Measurements from ENCODE around the gene PLEKHG7.
"Not testable (repeated sequence)": the region's sequence is repeated elsewhere in the genome, so short reads cannot be mapped to it uniquely, and the experiment has no call there.

Gene PLEKHG7

GRCh38 chr12:92794356-92794755, 91.6 kb downstream of the PLEKHG7 start:
- DNase-seq (ENCODE audit: extremely low read depth in 1 of 2, low read depth in 1 of 2): not testable (repeated sequence)

- no peak for DNase-seq (ENCODE audit: extremely low read depth in 1 of 2, low read depth in 1 of 2)
These were observed 92.0 kb downstream of the PLEKHG7 start for GRCh38 chr12:92794814-92795213.

GRCh38 chr12:92796650-92797049, 93.9 kb downstream of the PLEKHG7 start:
- no peak for DNase-seq (ENCODE audit: extremely low read depth in 1 of 2, low read depth in 1 of 2)

GRCh38 chr12:92802906-92803305, 100.1 kb downstream of the PLEKHG7 start:
- DNase-seq (ENCODE audit: extremely low read depth in 1 of 2, low read depth in 1 of 2): no peak

GRCh38 chr12:92803903-92804302, 101.1 kb downstream of the PLEKHG7 start:
- no peak for DNase-seq (ENCODE audit: extremely low read depth in 1 of 2, low read depth in 1 of 2)

- no peak for DNase-seq (ENCODE audit: extremely low read depth in 1 of 2, low read depth in 1 of 2)
These were observed 107.6 kb downstream of the PLEKHG7 start for GRCh38 chr12:92810370-92810769.

GRCh38 chr12:92814584-92814983, 111.8 kb downstream of the PLEKHG7 start:
- no peak for DNase-seq (ENCODE audit: extremely low read depth in 1 of 2, low read depth in 1 of 2)

GRCh38 chr12:92821142-92821541, 118.4 kb downstream of the PLEKHG7 start:
- no peak for DNase-seq (ENCODE audit: extremely low read depth in 1 of 2, low read depth in 1 of 2)

Measured in stimulated activated CD8-positive, alpha-beta memory T cell treated with anti-CD3 and anti-CD28 coated beads, Interleukin-7, amount 100 ng/mL, for 48 hours (primary cell).